SH-SY5Y (cell line): ENCODE measurements around the gene HS3ST3A1.

Source experiments
- GATA2 ChIP-seq: IDR thresholded peaks from 2 replicates; pipeline ENCODE4 v1.6.1; 2011; ENCODE audit warnings: mild to moderate bottlenecking, low read depth, low read length
- GATA3 ChIP-seq: IDR thresholded peaks from 2 replicates; pipeline ENCODE4 v1.6.1; 2011; ENCODE audit warnings: low read depth, mild to moderate bottlenecking, low read length, moderate library complexity

Gene HS3ST3A1

DNA sequence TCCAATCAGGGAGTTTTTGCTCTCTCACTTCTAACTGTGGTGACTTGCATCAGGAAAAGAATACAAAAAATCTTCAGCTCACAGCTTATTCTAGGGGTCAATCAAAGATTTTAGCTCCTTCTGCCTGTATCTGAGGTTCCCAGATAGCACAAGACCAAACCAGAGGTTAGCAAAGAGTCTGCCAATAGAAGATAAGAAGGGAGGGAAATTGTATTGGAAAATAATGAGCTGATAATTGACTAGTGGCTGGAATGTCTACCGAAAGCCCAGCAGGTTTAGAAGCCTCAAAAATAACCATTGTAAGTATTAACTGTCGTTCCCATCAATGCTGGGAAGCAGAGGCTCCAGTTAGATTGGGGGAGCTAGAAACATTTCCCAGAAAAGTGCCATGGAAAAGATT, 26.3 kb downstream of the HS3ST3A1 start:
- TF ChIP-seq GATA2 (no peak), GATA3 (no peak)

GRCh38 chr17:13572581-13572980, 29.1 kb downstream of the HS3ST3A1 start:
- TF ChIP-seq GATA2 = no peak
- no peak for TF ChIP-seq GATA3

GRCh38 chr17:13569398-13570123, 32.2 kb downstream of the HS3ST3A1 start:
- TF ChIP-seq GATA2 (no peak), GATA3 (no peak)

- no peak for TF ChIP-seq GATA3
- TF ChIP-seq GATA2 = no peak
Observed at GRCh38 chr17:13568582-13569397, 32.9 kb downstream of the HS3ST3A1 start.

DNA sequence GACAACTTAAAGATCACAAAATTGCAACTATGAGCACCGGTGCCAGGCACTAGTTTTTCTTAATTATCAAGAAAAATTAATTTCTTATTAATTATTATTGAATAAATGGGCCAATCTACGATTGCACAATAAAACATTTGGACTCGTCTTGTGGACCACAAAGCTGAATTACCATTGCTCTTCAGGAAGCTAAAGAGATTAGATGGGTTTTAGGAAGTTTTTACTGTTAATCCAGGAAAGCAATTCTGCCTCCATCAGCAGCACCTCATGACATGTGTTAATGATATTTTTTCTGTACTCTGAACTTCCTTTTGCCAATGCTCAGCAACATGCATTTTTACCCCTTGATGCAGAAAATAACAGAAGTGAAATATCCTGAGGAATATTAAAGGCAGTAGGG, 37.9 kb downstream of the HS3ST3A1 start:
- TF ChIP-seq GATA2 (no peak), GATA3 (no peak)

GRCh38 chr17:13562271-13562800, 39.4 kb downstream of the HS3ST3A1 start:
- TF ChIP-seq GATA3 = no peak
- TF ChIP-seq GATA2 = no peak

DNA sequence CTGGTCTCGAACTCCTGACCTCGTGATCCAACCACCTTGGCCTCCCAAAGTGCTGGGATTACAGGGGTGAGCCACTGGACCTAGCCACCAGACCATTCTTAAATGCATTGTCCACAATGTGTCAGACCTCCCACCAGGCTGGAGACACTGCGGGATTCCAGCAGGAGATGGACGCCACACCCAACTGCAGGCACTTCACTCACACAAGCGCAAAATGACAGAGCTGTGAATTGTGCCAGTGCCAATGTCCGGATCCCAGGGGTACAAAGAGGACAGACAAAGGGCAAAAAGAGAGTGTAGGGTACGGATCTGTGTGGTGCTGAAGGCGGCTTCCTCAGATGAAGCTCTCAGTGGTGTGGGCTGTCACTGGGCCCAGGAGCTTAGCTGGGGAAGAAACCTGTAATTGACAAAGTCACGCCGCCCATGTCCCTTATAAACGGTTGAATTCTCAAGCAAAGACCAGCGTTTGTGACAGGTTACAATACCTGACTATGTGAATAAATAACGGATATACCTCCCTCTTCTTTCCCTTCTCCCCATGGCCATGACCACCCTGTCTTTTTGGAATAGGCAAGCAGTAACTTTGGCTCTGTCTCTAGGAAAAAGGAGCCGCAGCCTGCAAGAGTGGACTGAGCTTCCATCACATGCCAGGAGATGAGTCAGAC, 40.0 kb downstream of the HS3ST3A1 start:
- TF ChIP-seq GATA3 (no peak), GATA2 (no peak)

DNA sequence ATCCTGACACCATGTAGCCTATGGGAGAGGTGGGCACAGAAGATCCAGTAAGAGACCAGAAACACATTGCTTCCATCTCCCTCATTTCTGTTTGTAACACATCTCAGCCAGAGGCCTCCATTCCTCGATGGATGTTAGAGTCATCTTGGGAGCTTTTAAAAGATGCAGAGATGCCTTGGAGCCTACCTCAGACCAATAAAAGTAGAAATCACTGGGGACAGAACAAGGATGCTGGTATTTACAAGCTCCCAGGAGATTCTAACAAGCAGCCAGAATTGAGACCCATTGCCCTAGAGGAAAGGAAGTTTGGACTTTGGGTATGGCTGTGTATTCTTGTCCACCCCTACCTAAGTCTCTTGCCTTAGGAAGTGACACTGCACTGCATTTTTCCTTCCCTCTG, 40.8 kb downstream of the HS3ST3A1 start:
- no peak for TF ChIP-seq GATA2
- TF ChIP-seq GATA3 = no peak

DNA sequence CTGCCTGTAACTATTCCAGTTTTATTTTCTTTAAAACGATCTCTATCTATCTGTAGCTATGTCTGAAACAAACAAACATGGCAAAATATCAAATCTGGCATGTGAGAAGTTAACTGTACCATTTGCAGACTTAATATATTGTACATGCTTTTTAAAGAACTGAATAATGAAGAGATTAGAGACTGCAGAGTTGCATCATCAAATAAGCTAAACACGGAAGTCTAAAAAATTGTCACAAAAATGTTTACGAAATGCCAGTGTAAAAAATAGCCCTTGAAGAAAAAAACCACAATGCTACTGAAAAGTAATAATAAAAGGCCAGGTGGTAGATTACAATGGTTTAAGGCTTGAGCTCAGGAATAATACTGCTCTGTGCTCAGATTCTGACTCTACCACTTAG, 43.1 kb downstream of the HS3ST3A1 start:
- TF ChIP-seq GATA2 (no peak), GATA3 (no peak)

- no peak for TF ChIP-seq GATA3
Observed at GRCh38 chr17:13557077-13557476, 44.7 kb downstream of the HS3ST3A1 start.

DNA sequence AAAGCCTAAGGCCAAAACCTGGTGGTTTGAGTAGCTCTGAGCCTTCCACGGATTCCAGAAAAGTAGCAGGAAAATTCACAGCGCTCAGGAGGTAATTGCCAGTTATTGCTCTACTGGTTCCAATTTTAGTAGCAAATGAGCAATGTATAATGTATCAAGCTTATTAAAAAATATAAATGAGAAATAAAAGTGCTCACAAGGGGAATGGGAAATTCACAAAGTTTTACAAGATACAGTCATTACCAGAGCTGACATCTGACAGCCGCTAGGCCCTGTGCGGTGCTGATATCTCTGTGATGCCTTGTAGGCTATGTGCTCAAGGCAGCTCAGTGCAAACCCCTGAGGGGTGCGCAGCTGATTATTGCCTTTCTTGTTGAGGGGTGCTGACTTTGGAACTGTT, 47.5 kb downstream of the HS3ST3A1 start:
- TF ChIP-seq GATA2 (no peak), GATA3 (no peak)

DNA sequence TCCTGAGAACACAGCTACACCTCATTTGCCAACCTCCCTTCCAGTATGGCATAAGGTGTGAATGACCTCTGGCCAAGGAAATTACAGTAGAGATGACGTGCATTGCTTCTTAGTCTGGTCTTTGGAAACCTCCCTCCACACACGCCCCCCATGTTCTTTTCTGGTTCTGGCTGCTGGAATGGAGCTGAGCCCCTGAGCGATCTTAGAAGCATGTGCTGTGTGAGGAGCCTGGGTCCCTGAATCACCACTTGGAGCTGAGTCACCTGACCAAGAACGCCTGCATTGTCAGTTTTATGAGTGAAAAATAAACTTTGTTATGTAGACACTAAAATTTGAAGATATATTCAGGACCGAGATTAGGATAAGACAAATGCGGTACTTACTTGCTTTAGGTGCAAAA, 51.4 kb downstream of the HS3ST3A1 start:
- TF ChIP-seq GATA3 = no peak
- TF ChIP-seq GATA2 = no peak

- TF ChIP-seq GATA3 = no peak
- TF ChIP-seq GATA2 = no peak
Observed at GRCh38 chr17:13546851-13547250, 54.9 kb downstream of the HS3ST3A1 start.

GRCh38 chr17:13545941-13546340, 55.8 kb downstream of the HS3ST3A1 start:
- TF ChIP-seq GATA2 = no peak
- no peak for TF ChIP-seq GATA3
